Lower lobe of right lung (tissue), 2 donors: ENCODE data around the gene CENPE. TPM values are rescaled to one million over a fixed set of nuclear protein-coding genes. Genes with fewer than 3 reads are reported as not detected.

Experiments used
- ATAC-seq, 2 donors: fragments of 200-7000 bp; cut with Tn5 transposase; one replicate each; pipeline ENCODE4 v1.9.1; 2020 to 2022; ENCODE audit warnings: mild to moderate bottlenecking in 2 of 2, moderate library complexity in 2 of 2
- DNase-seq: peaks from one replicate; pipeline ENCODE4 v3.0.0-alpha.2; 2020
- H3K27ac ChIP-seq: fragments of 200-600 bp; one replicate; pipeline ENCODE4 v1.8.0; 2022
- H3K27me3 ChIP-seq: fragments of 200-600 bp; one replicate; pipeline ENCODE4 v1.8.0; 2022; ENCODE audit warnings: low read depth
- H3K36me3 ChIP-seq: fragments of 200-600 bp; one replicate; pipeline ENCODE4 v1.8.0; 2022; ENCODE audit warnings: mild to moderate bottlenecking
- H3K4me1 ChIP-seq: fragments of 200-600 bp; one replicate; pipeline ENCODE4 v1.8.0; 2022
- H3K4me3 ChIP-seq: fragments of 200-600 bp; one replicate; pipeline ENCODE4 v1.8.0; 2022; ENCODE audit warnings: mild to moderate bottlenecking
- H3K9me3 ChIP-seq: fragments of 200-600 bp; one replicate; pipeline ENCODE4 v1.8.0; 2022
- intact Hi-C: fragments of 100-400 bp; cut with DNase I; formaldehyde crosslinking; loops from one replicate; pipeline ENCODE4 v1.11.0; 2022
- total RNA-seq: library from RNA; stranded (reverse); fragmentation: NEBNext Ultra II Directional; extraction: Animal tissue kit (Norgen Biotek cat#: 25700); gene quantifications from one replicate; pipeline ENCODE4 v1.2.1, GENCODE V29; 2021
- TF ChIP-seq, protein P1 (sequence below): fragments of 200-600 bp; IDR thresholded peaks from one replicate; pipeline ENCODE4 v1.8.0; 2022; ENCODE audit warnings: antibody characterized with exemption, mild to moderate bottlenecking
- donor health status: DM: no; HTN: yes; CAD: no; lungs with severe emphysema.

CENPE gene
- total RNA-seq, 1 donor from 2014 or later, result 3.4 TPM

DNA sequence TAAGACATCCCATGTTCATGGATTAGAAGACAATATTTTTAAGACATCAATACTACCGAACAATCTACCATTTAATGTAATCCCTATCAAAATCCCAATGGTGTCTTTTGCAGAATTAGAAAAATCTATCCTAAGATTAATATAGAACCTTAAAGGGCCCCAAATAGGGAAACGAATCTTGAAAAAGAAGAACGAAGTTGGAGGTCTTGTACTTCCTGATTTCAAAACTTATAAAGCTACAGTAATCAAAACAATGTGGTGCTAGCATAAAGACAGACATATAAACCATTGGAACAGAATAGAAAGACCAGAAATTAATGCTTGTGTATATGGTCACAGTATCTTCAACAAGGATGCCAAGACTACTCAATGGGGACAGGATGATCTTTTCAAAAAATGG lies 42.0 kb downstream of the CENPE start:
- no peak for ATAC-seq
- intact Hi-C loops, result no loop called here
- no peak overlapping the region for H3K27ac ChIP-seq
- H3K27me3 ChIP-seq, result no peaks in the 10 kb centered on the region
- no peaks in the 10 kb centered on the region for H3K36me3 ChIP-seq
- no peaks in the 10 kb centered on the region for H3K4me1 ChIP-seq
- H3K9me3 ChIP-seq, result no peaks in the 10 kb centered on the region
- H3K4me3 ChIP-seq, result no peak overlapping the region
- DNase-seq, result no peak
- TF ChIP-seq, protein P1, sequence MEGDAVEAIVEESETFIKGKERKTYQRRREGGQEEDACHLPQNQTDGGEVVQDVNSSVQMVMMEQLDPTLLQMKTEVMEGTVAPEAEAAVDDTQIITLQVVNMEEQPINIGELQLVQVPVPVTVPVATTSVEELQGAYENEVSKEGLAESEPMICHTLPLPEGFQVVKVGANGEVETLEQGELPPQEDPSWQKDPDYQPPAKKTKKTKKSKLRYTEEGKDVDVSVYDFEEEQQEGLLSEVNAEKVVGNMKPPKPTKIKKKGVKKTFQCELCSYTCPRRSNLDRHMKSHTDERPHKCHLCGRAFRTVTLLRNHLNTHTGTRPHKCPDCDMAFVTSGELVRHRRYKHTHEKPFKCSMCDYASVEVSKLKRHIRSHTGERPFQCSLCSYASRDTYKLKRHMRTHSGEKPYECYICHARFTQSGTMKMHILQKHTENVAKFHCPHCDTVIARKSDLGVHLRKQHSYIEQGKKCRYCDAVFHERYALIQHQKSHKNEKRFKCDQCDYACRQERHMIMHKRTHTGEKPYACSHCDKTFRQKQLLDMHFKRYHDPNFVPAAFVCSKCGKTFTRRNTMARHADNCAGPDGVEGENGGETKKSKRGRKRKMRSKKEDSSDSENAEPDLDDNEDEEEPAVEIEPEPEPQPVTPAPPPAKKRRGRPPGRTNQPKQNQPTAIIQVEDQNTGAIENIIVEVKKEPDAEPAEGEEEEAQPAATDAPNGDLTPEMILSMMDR, result no peak

GRCh38 chr4:103152381-103152780 lies 45.8 kb downstream of the CENPE start:
- DNase-seq (no peak), ATAC-seq (no peak)
- TF ChIP-seq, protein P1, result no peak
- H3K27me3 ChIP-seq, result no peaks in the 10 kb centered on the region
- H3K4me3 ChIP-seq, result no peak overlapping the region
- H3K4me1 ChIP-seq, result no peaks in the 10 kb centered on the region
- no peaks in the 10 kb centered on the region for H3K9me3 ChIP-seq
- H3K36me3 ChIP-seq, result no peaks in the 10 kb centered on the region
- intact Hi-C loops, result no loop called here
- no peak overlapping the region for H3K27ac ChIP-seq

- TF ChIP-seq, protein P1, result no peak
- no peak for DNase-seq
- H3K9me3 ChIP-seq, result no peaks in the 10 kb centered on the region
- H3K27me3 ChIP-seq, result no peaks in the 10 kb centered on the region
- H3K4me3 ChIP-seq, result no peak overlapping the region
- no peak for ATAC-seq
- H3K36me3 ChIP-seq, result no peaks in the 10 kb centered on the region
- no peak overlapping the region for H3K27ac ChIP-seq
- intact Hi-C loops, result no loop called here
- no peaks in the 10 kb centered on the region for H3K4me1 ChIP-seq
These were observed 47.5 kb downstream of the CENPE start for GRCh38 chr4:103150677-103151076.

GRCh38 chr4:103144926-103145325 lies 53.2 kb downstream of the CENPE start:
- Histone ChIP-seq H3K4me3 (no peak overlapping the region), H3K9me3 (no peaks in the 10 kb centered on the region), H3K36me3 (no peaks in the 10 kb centered on the region), H3K4me1 (no peaks in the 10 kb centered on the region), H3K27me3 (no peaks in the 10 kb centered on the region), H3K27ac (no peak overlapping the region)
- TF ChIP-seq, protein P1, result no peak
- no peak for ATAC-seq
- intact Hi-C loops, result no loop called here
- DNase-seq, result no peak

DNA sequence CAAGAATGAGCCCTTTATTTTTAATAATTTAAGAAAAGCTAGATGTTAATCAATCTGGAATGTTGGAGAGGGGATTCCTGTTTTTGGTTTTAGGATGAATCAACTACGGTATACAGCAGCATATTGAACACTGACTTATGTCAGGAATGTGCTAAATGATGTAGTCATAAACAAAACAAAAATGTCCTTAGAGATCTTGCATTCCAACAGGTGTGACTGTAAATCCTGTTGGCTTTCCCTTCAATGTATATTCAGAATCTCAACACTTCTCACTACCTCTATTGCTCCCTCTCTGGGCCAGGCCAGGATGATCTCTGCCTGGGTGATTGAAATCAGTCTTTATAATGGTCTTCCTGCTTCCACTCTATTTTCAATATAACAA lies 60.7 kb downstream of the CENPE start:
- DNase-seq (no peak), ATAC-seq (no peak)
- Histone ChIP-seq H3K4me3 (no peak overlapping the region), H3K27me3 (no peaks in the 10 kb centered on the region), H3K27ac (no peak overlapping the region), H3K36me3 (no peaks in the 10 kb centered on the region), H3K9me3 (no peaks in the 10 kb centered on the region), H3K4me1 (no peaks in the 10 kb centered on the region)
- intact Hi-C loops, result no loop called here
- TF ChIP-seq, protein P1, result no peak
